ENCODE results near the gene CNEP1R1. TPM values are rescaled to one million over a fixed set of nuclear protein-coding genes. Genes with fewer than 3 reads are reported as not detected.

CNEP1R1 gene
- total RNA-seq, 1 experiment from 2014 or later: 14.6 TPM

- H3K4me2 ChIP-seq (ENCODE audit: low read length): no peak overlapping the region
- H3K27me3 ChIP-seq (ENCODE audit: insufficient read depth, low read length): no peaks in the 10 kb centered on the region
- BruUV-seq (replicated peaks): no TSS peak
- peaks cover 24 to 29% of the 10 kb centered on the region in 2 experiments; a peak in 3 of 4 replicates for H3K36me3 ChIP-seq (ENCODE audit: control insufficient read depth in 1 of 2, insufficient read depth in 2 of 2, low read length in 2 of 2)
- no peak overlapping the region for H3K4me3 ChIP-seq (replicated peaks in 1 of 2; ENCODE audit: low read depth in 1 of 2, low read length in 2 of 2)
- no peak overlapping the region for H2AFZ ChIP-seq (ENCODE audit: low read depth, low read length, poor library complexity, severe bottlenecking)
- no peak for TF ChIP-seq SRF (IDR thresholded peaks at IDR 0.05; ENCODE audit: low read depth)
- H3K4me1 ChIP-seq (ENCODE audit: control insufficient read depth in 1 of 2, insufficient read depth in 2 of 2, low read length in 2 of 2): no peaks in the 10 kb centered on the region
- RAD21 ChIA-PET (ENCODE audit: low non-redundant PET in 1 of 2, low total read pairs in 2 of 2, uncharacterized antibody in 2 of 2, unreplicated experiment in 2 of 2): no interaction called here
- H3K27ac ChIP-seq (ENCODE audit: low read depth, low read length): no peak overlapping the region
- ATAC-seq (no peak), DNase-seq (ENCODE audit: low read depth, low spot score) (no peak)
- H3K79me2 ChIP-seq (ENCODE audit: insufficient read depth, low read length): no peaks in the 10 kb centered on the region
- CTCF ChIA-PET: no interaction called here
- intact Hi-C loops (cut with micrococcal nuclease): no loop called here
- POLR2A ChIA-PET: interaction anchor here (0.7 kb wide), 1 partner anchor 18 kb away, joined by 3 read pairs; the partner anchor contains the start of gene HEATR3
- H3K9ac ChIP-seq (ENCODE audit: low read length): no peak overlapping the region
- no peaks in the 10 kb centered on the region for H3K9me3 ChIP-seq (ENCODE audit: control insufficient read depth in 1 of 2, insufficient read depth in 1 of 2, low read depth in 1 of 2, low read length in 2 of 2)
- H4K20me1 ChIP-seq (ENCODE audit: insufficient read depth): no peaks in the 10 kb centered on the region
- no peaks in the 10 kb centered on the region for H3K9me2 ChIP-seq (ENCODE audit: insufficient read depth)
Observed at GRCh38 chr16:50083996-50084395, 59.0 kb downstream of the CNEP1R1 start.

- H3K36me3 ChIP-seq (ENCODE audit: control insufficient read depth in 1 of 2, insufficient read depth in 2 of 2, low read length in 2 of 2): peaks cover 19% of the 10 kb centered on the region in 2 experiments
- TF ChIP-seq EZH2phosphoT487 (IDR thresholded peaks at IDR 0.05; ENCODE audit: borderline replicate concordance) (no peak), CTCF (IDR thresholded peaks at IDR 0.05 in 2 of 3, conservative IDR thresholded peaks at IDR 0.05 in 1 of 3; ENCODE audit: borderline replicate concordance in 1 of 3, insufficient read depth in 1 of 3, low read depth in 2 of 3, low read length in 2 of 3) (no peak), TCF7L2 (IDR thresholded peaks at IDR 0.05; ENCODE audit: borderline replicate concordance, extremely low read depth, insufficient read depth, insufficient read length) (no peak), RAD21 (IDR thresholded peaks at IDR 0.05; ENCODE audit: low read depth) (no peak), ZNF274 (IDR thresholded peaks at IDR 0.05; ENCODE audit: low read depth, low read length) (no peak), EGR1 (IDR thresholded peaks at IDR 0.05; ENCODE audit: low read depth) (no peak), FOSL1 (IDR thresholded peaks at IDR 0.05; ENCODE audit: low read depth) (no peak), POLR2AphosphoS5 (IDR thresholded peaks at IDR 0.05; ENCODE audit: low read depth, low read length) (no peak), MAX (IDR thresholded peaks at IDR 0.05) (no peak), ATF3 (IDR thresholded peaks at IDR 0.05) (no peak), SIN3A (IDR thresholded peaks at IDR 0.05; ENCODE audit: low read depth) (no peak), SRF (IDR thresholded peaks at IDR 0.05; ENCODE audit: low read depth) (no peak), JUND (IDR thresholded peaks at IDR 0.05) (no peak), CBX3 (IDR thresholded peaks at IDR 0.05; ENCODE audit: low read depth) (no peak), REST (IDR thresholded peaks at IDR 0.05; ENCODE audit: low read depth) (no peak), ELF1 (IDR thresholded peaks at IDR 0.05; ENCODE audit: borderline replicate concordance, low read depth) (no peak)
- H3K4me2 ChIP-seq (ENCODE audit: low read length): no peak overlapping the region
- POLR2A ChIA-PET: no interaction called here
- H2AFZ ChIP-seq (ENCODE audit: low read depth, low read length, poor library complexity, severe bottlenecking): no peak overlapping the region
- H3K27ac ChIP-seq (ENCODE audit: low read depth, low read length): no peak overlapping the region
- no peaks in the 10 kb centered on the region for H4K20me1 ChIP-seq (ENCODE audit: insufficient read depth)
- no peak overlapping the region for H3K4me3 ChIP-seq (replicated peaks in 1 of 2; ENCODE audit: low read depth in 1 of 2, low read length in 2 of 2)
- ATAC-seq: no peak
- CTCF ChIA-PET: no interaction called here
- H3K9me3 ChIP-seq (ENCODE audit: control insufficient read depth in 1 of 2, insufficient read depth in 1 of 2, low read depth in 1 of 2, low read length in 2 of 2): no peaks in the 10 kb centered on the region
- no peak overlapping the region for H3K9ac ChIP-seq (ENCODE audit: low read length)
- DNase-seq (ENCODE audit: low read depth, low spot score): no peak
- no TSS peak for BruUV-seq (replicated peaks)
- H3K79me2 ChIP-seq (ENCODE audit: insufficient read depth, low read length): no peaks in the 10 kb centered on the region
- H3K27me3 ChIP-seq (ENCODE audit: insufficient read depth, low read length): no peaks in the 10 kb centered on the region
- RAD21 ChIA-PET (ENCODE audit: low non-redundant PET in 1 of 2, low total read pairs in 2 of 2, uncharacterized antibody in 2 of 2, unreplicated experiment in 2 of 2): no interaction called here
- H3K4me1 ChIP-seq (ENCODE audit: control insufficient read depth in 1 of 2, insufficient read depth in 2 of 2, low read length in 2 of 2): no peaks in the 10 kb centered on the region
- no peaks in the 10 kb centered on the region for H3K9me2 ChIP-seq (ENCODE audit: insufficient read depth)
- intact Hi-C loops (cut with micrococcal nuclease): no loop called here
Observed at GRCh38 chr16:50086176-50086575, 61.2 kb downstream of the CNEP1R1 start.

Data from HCT116 (cell line).